MCF 10A (cell line): ENCODE measurements around the gene HYAL3. TPM values are rescaled to one million over a fixed set of nuclear protein-coding genes. Genes with fewer than 3 reads are reported as not detected.

Experiments used
- BruUV-seq: library from RNA; stranded (reverse); fragments of 400-500 nt; replicated peaks from 2 replicates; lab custom pipeline; 2021; lab: Mats Ljungman, UMichigan
- CTCF ChIA-PET: fragments of 300-600 bp; sonication (Branson Sonifier 250); formaldehyde crosslinking; extraction: SDS; loops from one replicate; lab custom pipeline; 2021; ENCODE audit warnings: antibody characterized with exemption, inconsistent platforms; lab: Yijun Ruan, JAX
- POLR2A ChIA-PET: fragments of 300-600, 350-650 bp; sonication (Branson Sonifier 250); formaldehyde crosslinking; extraction: SDS; loops from one replicate; lab custom pipeline; 2020; ENCODE audit warnings: antibody characterized with exemption, inconsistent platforms; lab: Yijun Ruan, JAX
- DNase-seq: peaks from one replicate; pipeline ENCODE4 v3.0.0-alpha.2; 2018; ENCODE audit not compliant: unreplicated experiment
- H3K27ac Mint-ChIP-seq: one replicate; pipeline ENCODE4 v1.8.0; 2022; ENCODE audit warnings: mild to moderate bottlenecking, low read depth, mixed read lengths; ENCODE audit not compliant: unreplicated experiment
- H3K27me3 Mint-ChIP-seq: one replicate; pipeline ENCODE4 v1.8.0; 2022; ENCODE audit warnings: mixed read lengths; ENCODE audit not compliant: insufficient read depth, unreplicated experiment
- H3K36me3 Mint-ChIP-seq: one replicate; pipeline ENCODE4 v1.8.0; 2022; ENCODE audit warnings: mild to moderate bottlenecking, moderate library complexity, mixed read lengths; ENCODE audit not compliant: insufficient read depth, unreplicated experiment
- H3K4me1 Mint-ChIP-seq: one replicate; pipeline ENCODE4 v1.8.0; 2022; ENCODE audit warnings: mixed read lengths; ENCODE audit not compliant: insufficient read depth, unreplicated experiment
- H3K4me3 Mint-ChIP-seq: one replicate; pipeline ENCODE4 v1.8.0; 2022; ENCODE audit warnings: mild to moderate bottlenecking, moderate library complexity, mixed read lengths; ENCODE audit not compliant: unreplicated experiment
- H3K9me3 Mint-ChIP-seq: one replicate; pipeline ENCODE4 v1.8.0; 2022; ENCODE audit warnings: mixed read lengths; ENCODE audit not compliant: unreplicated experiment
- CTCF ChIP-seq: fragments of 200-600 bp; IDR thresholded peaks from one replicate; pipeline ENCODE4 v1.8.0; 2022; ENCODE audit warnings: antibody characterized with exemption, mild to moderate bottlenecking; ENCODE audit not compliant: unreplicated experiment
- intact Hi-C: fragments of 100-400 bp; cut with micrococcal nuclease; formaldehyde crosslinking; loops from 2 replicates; pipeline ENCODE4 v1.14.1; 2022
- total RNA-seq: library from RNA; stranded (reverse); gene quantifications from 2 replicates; pipeline ENCODE4 v1.2.3, GENCODE V29; 2022

Gene HYAL3
- total RNA-seq, 1 experiment from 2014 or later, result 2.3 TPM

GRCh38 chr3:50345008-50345407 is 45.8 kb upstream of the HYAL3 start:
- POLR2A ChIA-PET, result interaction anchor here (0.9 to 1.7 kb wide), 2 partner anchors 8 to 45 kb away, joined by 3 to 7 read pairs; no protein-coding TSS in a partner anchor
- Mint-ChIP-seq H3K4me1 (peaks cover 12% of the 10 kb centered on the region), H3K27me3 (no peaks in the 10 kb centered on the region), H3K27ac (no peak overlapping the region), H3K36me3 (peaks cover 16% of the 10 kb centered on the region), H3K9me3 (no peaks in the 10 kb centered on the region), H3K4me3 (peak overlapping the region; percentile 40)
- CTCF ChIA-PET, result interaction anchor here (0.6 to 1.7 kb wide), 7 partner anchors 9 to 1800 kb away, joined by 3 to 9 read pairs (median 4); no protein-coding TSS in a partner anchor
- BruUV-seq, result no TSS peak
- DNase-seq, result no peak
- no peak for TF ChIP-seq CTCF
- intact Hi-C loops, result loop anchor here (5.0 kb wide), 2 partner anchors 82 to 267 kb away; partner anchors contain the start of gene CISH

GRCh38 chr3:50342813-50343633 is 43.8 kb upstream of the HYAL3 start:
- intact Hi-C loops, result no loop called here
- ChIA-PET POLR2A (interaction anchor here (1.4 kb wide), 1 partner anchor 226 kb away, joined by 3 read pairs; the partner anchor contains the start of gene HEMK1), CTCF (interaction anchor here (0.6 to 1.4 kb wide), 6 partner anchors 8 to 208 kb away, joined by 3 to 8 read pairs (median 3); partner anchors contain the start of genes CYB561D2 and NPRL2)
- BruUV-seq, result no TSS peak
- DNase-seq, result no peak
- TF ChIP-seq CTCF, result no peak
- no peaks in the 10 kb centered on the region for H3K27me3 Mint-ChIP-seq
- no peak overlapping the region for H3K27ac Mint-ChIP-seq
- peaks cover 18% of the 10 kb centered on the region for H3K4me1 Mint-ChIP-seq
- no peaks in the 10 kb centered on the region for H3K9me3 Mint-ChIP-seq
- no peak overlapping the region for H3K4me3 Mint-ChIP-seq
- peaks cover 6% of the 10 kb centered on the region for H3K36me3 Mint-ChIP-seq

- Mint-ChIP-seq H3K27ac (no peak overlapping the region), H3K36me3 (no peaks in the 10 kb centered on the region), H3K9me3 (no peaks in the 10 kb centered on the region), H3K4me1 (peaks cover 18% of the 10 kb centered on the region), H3K4me3 (no peak overlapping the region), H3K27me3 (no peaks in the 10 kb centered on the region)
- ChIA-PET POLR2A (interaction anchor here (0.6 to 0.7 kb wide), 2 partner anchors 8 to 1156 kb away, joined by 3 read pairs; partner anchors contain the start of genes CYB561D2 and NPRL2), CTCF (interaction anchor here (0.7 kb wide), 1 partner anchor 45 kb away, joined by 3 read pairs; no protein-coding TSS in a partner anchor)
- BruUV-seq, result no TSS peak
- no peak for TF ChIP-seq CTCF
- intact Hi-C loops, result no loop called here
- DNase-seq, result no peak
Observed at GRCh38 chr3:50341996-50342650, 42.9 kb upstream of the HYAL3 start.

- TF ChIP-seq CTCF, result no peak
- Mint-ChIP-seq H3K4me1 (peaks cover 17% of the 10 kb centered on the region), H3K36me3 (no peaks in the 10 kb centered on the region), H3K27me3 (no peaks in the 10 kb centered on the region), H3K27ac (no peak overlapping the region), H3K9me3 (no peaks in the 10 kb centered on the region), H3K4me3 (no peak overlapping the region)
- no peak for DNase-seq
- POLR2A ChIA-PET, result interaction anchor here (0.7 kb wide), 1 partner anchor 9 kb away, joined by 3 read pairs; the partner anchor contains the start of genes CYB561D2 and NPRL2
- intact Hi-C loops, result no loop called here
- no TSS peak for BruUV-seq
- CTCF ChIA-PET, result no interaction called here
Observed at GRCh38 chr3:50341537-50341936, 42.3 kb upstream of the HYAL3 start.
